Measurements from ENCODE around the gene TSKS.

- TF ChIP-seq LARP7 (IDR thresholded peaks at IDR 0.05) (no peak), CTCF (IDR thresholded peaks at IDR 0.05 in 2 of 3, conservative IDR thresholded peaks at IDR 0.05 in 1 of 3; ENCODE audit: control insufficient read depth in 2 of 3, extremely low read depth in 1 of 3, insufficient read depth in 1 of 3, low read depth in 3 of 3, low read length in 3 of 3) (no peak), PKNOX1 (IDR thresholded peaks at IDR 0.05) (peak; percentile 98), USF2 (IDR thresholded peaks at IDR 0.05; ENCODE audit: borderline replicate concordance, low read depth, low read length) (no peak), POLR2A (IDR thresholded peaks at IDR 0.05; ENCODE audit: low read depth, low read length) (peak; percentile 88), CEBPB (IDR thresholded peaks at IDR 0.05; ENCODE audit: borderline replicate concordance in 1 of 2, low read depth in 2 of 2, low read length in 2 of 2) (no peak), FOS (IDR thresholded peaks at IDR 0.05; ENCODE audit: borderline replicate concordance, extremely low read depth, insufficient read length) (peak; percentile 88), ZNF217 (IDR thresholded peaks at IDR 0.05) (no peak), JUND (IDR thresholded peaks at IDR 0.05; ENCODE audit: low read depth, low read length) (no peak), BACH1 (IDR thresholded peaks at IDR 0.05; ENCODE audit: borderline replicate concordance) (no peak), POLR2AphosphoS5 (IDR thresholded peaks at IDR 0.05; ENCODE audit: low read length) (peak; percentile 86), POU2F2 (IDR thresholded peaks at IDR 0.05; ENCODE audit: borderline replicate concordance, low read depth, low read length) (no peak), TARDBP (IDR thresholded peaks at IDR 0.05; ENCODE audit: borderline replicate concordance) (no peak; the same call in 1 of the 2 replicates), RBBP5 (conservative IDR thresholded peaks at IDR 0.05) (no peak)
Observed at GRCh38 chr19:49766007-49766929, 3.2 kb upstream of the TSKS start.
